ENCODE measurements around the gene FAM171A2. TPM values are rescaled to one million over a fixed set of nuclear protein-coding genes. Genes with fewer than 3 reads are reported as not detected.
"Not testable (repeated sequence)": the region's sequence is repeated elsewhere in the genome, so short reads cannot be mapped to it uniquely, and the experiment has no call there.

The FAM171A2 gene
- total RNA-seq, 1 experiment from 2014 or later: 27.5 TPM

DNA sequence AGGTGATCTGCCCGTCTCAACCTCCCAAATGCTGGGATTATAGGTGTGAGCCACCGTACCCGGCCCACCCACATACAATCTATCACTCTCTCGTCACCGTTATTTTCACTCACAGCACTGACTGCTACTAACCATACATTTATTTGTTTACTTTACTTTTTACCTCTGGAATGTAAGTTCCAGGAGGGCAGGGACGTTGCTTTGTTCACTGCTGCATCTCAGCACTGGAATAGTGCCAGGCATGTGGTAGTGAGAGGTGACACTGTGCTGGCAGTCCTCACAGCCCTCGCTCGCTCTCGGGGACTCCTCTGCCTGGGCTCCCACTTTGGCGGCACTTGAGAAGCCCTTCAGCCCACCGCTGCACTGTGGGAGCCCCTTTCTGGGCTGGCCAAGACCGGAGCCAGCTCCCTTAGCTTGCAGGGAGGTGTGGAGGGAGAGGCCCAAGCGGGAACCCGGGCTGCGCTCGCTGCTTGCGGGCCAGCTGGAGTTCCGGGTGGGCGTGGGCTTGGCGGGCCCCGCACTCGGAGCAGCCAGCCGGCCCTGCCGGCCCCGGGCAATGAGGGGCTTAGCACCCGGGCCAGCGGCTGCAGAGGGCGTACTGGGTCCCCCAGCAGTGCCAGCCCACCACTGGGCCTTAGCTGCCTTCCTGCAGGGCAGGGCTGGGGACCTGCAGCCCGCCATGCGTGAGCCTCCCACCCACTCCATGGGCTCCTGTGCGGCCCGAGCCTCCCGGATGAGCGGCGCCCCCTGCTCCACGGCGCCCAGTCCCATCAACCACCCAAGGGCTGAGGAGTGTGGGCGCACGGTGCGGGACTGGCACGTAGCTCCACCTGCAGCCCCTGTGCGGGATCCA lies 5.0 kb upstream of the FAM171A2 start:
- H3K4ac ChIP-seq (ENCODE audit: low read depth, low read length); H4K91ac ChIP-seq (ENCODE audit: insufficient read length, low read depth, low read length); H3K4me3 Mint-ChIP-seq; H2BK5ac ChIP-seq (ENCODE audit: insufficient read length, low read length); H4K20me1 ChIP-seq (ENCODE audit: control insufficient read depth, insufficient read depth, insufficient read length); H3K79me1 ChIP-seq (ENCODE audit: insufficient read depth, low read depth, low read length, poor library complexity, severe bottlenecking); H3K27ac ChIP-seq (ENCODE audit: insufficient read length, low read depth, low read length); H2BK15ac ChIP-seq (ENCODE audit: low read depth, low read length); DNase-seq; H2BK20ac ChIP-seq (ENCODE audit: low read depth, low read length, poor library complexity, severe bottlenecking); H3K4me2 ChIP-seq (ENCODE audit: insufficient read depth, insufficient read length, low read length); H3K23ac ChIP-seq (ENCODE audit: insufficient read length, low read depth, low read length); H3K9ac ChIP-seq (ENCODE audit: extremely low read depth, insufficient read length, low read length); H3K79me2 ChIP-seq (ENCODE audit: insufficient read depth, low read length); H3K36me3 Mint-ChIP-seq (ENCODE audit: insufficient read depth in 1 of 3, low read depth in 3 of 3); H3K56ac ChIP-seq (ENCODE audit: insufficient read length, low read depth, low read length); H3K18ac ChIP-seq (ENCODE audit: insufficient read length, low read depth, low read length); H2BK120ac ChIP-seq (ENCODE audit: low read depth, low read length, poor library complexity, severe bottlenecking); H4K8ac ChIP-seq (replicated peaks; ENCODE audit: insufficient read length, low read depth, low read length); H2AFZ ChIP-seq (ENCODE audit: low read length); H3K27me3 ChIP-seq (ENCODE audit: insufficient read depth, low read length); H3K4me1 ChIP-seq (ENCODE audit: insufficient read depth, low read length); H3K9me3 ChIP-seq (ENCODE audit: control insufficient read depth, low read depth, low read length); H3K23me2 ChIP-seq (ENCODE audit: insufficient read length, low read depth, low read length, poor library complexity, severe bottlenecking); H4K5ac ChIP-seq (ENCODE audit: insufficient read length, low read depth, low read length); H2AK5ac ChIP-seq (ENCODE audit: insufficient read length, low read length); H3K14ac ChIP-seq (ENCODE audit: insufficient read depth, low read length); H2BK12ac ChIP-seq (ENCODE audit: insufficient read length, low read depth, low read length); H3K9me3 Mint-ChIP-seq; H3T11ph ChIP-seq (ENCODE audit: low read length): not testable (repeated sequence)
- Mint-ChIP-seq H3K27me3 (ENCODE audit: low read depth) (peaks cover 37% of the 10 kb centered on the region), H3K27ac (peak overlapping the region in 2 of 3 experiments; percentile 7 to 48; a peak in 1 of 7 replicates), H3K4me1 (peaks cover 10 to 17% of the 10 kb centered on the region in 2 experiments)
- 100% methylated on average over 2 of the region's 42 CpGs for WGBS (ENCODE audit: extremely low coverage, insufficient read length, low lambda C conversion rate)

All from H9 (cell line).